Measurements from ENCODE around the gene AMZ1. TPM values are rescaled to one million over a fixed set of nuclear protein-coding genes. Genes with fewer than 3 reads are reported as not detected.

AMZ1 gene
- total RNA-seq, 4 donors from 2014 or later, result 0.19 to 1.1 TPM; not detected in 2

DNA sequence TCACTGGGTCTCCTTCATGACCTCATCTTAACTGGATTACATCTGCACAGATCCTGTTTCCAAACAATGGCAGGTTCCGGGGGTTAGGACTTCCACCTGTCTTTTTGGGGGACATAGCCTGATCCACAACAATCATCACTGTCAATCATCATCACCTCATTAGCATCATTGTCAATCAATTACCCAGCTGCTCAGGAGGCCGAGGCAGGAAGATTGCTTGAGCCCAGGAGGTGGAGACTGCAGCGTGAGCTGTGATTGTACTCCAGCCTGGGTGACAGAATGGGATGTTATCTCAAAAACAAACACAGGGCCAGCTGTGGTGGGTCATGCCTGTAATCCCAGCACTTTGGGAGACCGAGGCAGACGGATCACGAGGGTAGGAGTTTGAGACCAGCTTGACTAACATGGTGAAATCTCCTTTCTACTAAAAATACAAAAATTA lies 18.7 kb downstream of the AMZ1 start:
- no peak for TF ChIP-seq CTCF (IDR thresholded peaks at IDR 0.05)
- ATAC-seq (ENCODE audit: low FRiP score) (no peak), DNase-seq (ENCODE audit: low spot score) (no peak)

DNA sequence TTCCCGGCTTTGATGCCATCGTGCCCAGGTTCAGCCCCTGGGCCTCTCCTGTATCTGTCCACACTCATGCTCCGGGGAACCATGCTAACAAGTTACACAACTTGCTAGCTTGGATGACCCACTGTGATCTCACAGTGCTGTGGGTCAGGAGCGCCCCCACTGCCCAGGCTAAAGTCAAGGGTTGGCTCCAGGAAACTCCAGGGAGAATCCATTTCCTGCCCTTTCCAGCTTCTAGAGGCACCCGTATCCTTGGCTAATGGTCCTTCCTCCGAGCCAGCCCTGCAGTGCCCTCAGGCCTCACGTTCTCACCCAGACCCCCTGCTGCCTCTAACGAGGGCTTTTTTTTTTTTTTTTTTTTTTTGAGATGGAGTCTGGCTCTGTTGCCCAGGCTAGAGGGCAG lies 19.5 kb downstream of the AMZ1 start:
- ATAC-seq (ENCODE audit: low FRiP score) (no peak), DNase-seq (ENCODE audit: low spot score) (no peak)
- no peak for TF ChIP-seq CTCF (IDR thresholded peaks at IDR 0.05)

- TF ChIP-seq CTCF (IDR thresholded peaks at IDR 0.05), result no peak
- DNase-seq (ENCODE audit: low spot score) (no peak), ATAC-seq (ENCODE audit: low FRiP score) (no peak)
These were observed 20.0 kb downstream of the AMZ1 start for GRCh38 chr7:2708041-2708440.

- ATAC-seq (ENCODE audit: low FRiP score) (no peak), DNase-seq (ENCODE audit: low spot score) (no peak)
- no peak for TF ChIP-seq CTCF (IDR thresholded peaks at IDR 0.05)
These were observed 20.7 kb downstream of the AMZ1 start for GRCh38 chr7:2708547-2709310.

DNA sequence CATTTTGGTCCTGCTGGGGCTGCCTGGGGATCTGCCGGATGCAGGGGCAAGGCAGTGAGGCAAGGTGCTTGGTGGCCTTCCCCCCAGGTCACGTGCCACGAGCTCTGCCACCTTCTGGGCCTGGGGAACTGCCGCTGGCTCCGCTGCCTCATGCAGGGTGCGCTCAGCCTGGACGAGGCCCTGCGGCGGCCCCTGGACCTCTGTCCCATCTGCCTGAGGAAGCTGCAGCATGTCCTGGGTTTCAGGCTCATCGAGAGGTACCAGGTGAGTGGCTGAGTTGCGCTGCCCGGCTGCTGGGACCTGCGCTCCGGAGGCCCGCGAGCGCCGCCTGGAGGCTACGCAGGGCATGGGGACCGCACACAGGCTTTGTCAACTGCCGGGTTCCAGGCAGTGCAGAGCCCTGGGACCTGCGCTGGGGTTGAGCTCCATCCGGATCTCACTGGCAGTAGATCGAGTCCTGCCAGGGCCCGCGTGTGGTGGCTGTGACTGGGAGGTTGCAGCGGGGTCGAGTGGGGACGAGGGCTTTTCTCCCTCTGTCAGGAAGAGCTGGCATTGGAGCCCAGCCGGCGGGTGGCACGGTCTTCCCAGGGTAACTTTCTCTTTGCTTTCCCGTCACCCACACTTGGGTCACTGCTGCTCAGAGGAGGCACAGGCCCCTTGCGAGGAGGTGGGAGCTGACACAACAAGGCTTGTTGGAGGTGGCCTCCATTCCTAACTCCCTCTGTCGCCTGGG lies 21.7 kb downstream of the AMZ1 start:
- peak in 1 of 3 donors; percentile 40 for TF ChIP-seq CTCF (IDR thresholded peaks at IDR 0.05)
- ATAC-seq (ENCODE audit: low FRiP score) (peak; percentile 43), DNase-seq (ENCODE audit: low spot score) (no peak)

- DNase-seq (ENCODE audit: low spot score), result no peak
These were observed 22.3 kb downstream of the AMZ1 start for GRCh38 chr7:2710286-2710655.

More at GRCh38 chr7:2710286-2710655, 22.3 kb downstream of the AMZ1 start:
- TF ChIP-seq CTCF (IDR thresholded peaks at IDR 0.05), result no peak
- ATAC-seq (ENCODE audit: low FRiP score), result no peak

All from omental fat pad (tissue), 4 donors.